ENCODE measurements around the gene C4A.

C4A gene

DNA sequence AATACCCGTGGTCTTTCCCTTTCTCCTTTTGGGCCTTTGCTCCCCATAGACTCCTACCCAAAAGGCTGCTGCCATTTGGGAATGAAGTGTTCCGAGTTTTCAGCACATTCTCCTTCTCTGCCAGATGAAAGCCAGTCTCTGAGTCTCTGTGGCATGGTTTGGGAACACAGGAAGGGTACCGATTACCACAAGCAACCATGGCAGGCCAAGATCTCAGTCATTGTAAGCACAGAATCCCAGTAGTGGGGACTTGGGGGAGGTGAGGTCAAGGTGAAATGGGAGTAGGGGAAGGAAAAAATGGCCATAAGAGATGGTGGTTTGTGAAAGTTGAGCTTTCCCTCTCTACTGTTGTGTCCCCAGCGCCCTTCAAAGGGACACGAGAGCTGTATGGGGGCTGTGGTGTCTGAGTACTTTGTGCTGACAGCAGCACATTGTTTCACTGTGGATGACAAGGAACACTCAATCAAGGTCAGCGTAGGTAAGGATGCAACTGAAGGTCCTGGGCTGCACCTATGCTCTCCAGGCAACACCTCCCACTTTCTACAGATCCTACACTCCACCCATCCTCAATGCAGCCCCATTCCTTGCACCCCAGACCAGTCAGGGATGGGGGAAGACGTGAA lies 31.8 kb upstream of the C4A start:
- ChIA-PET POLR2A (no interaction called here), CTCF (interaction anchor here (1.1 to 5.0 kb wide), 2 partner anchors 10 to 22 kb away, joined by 3 to 35 read pairs; partner anchors contain the start of gene DXO)
- DNase-seq (ENCODE audit: extremely low spot score) = no peak
- TF ChIP-seq, protein P1, sequence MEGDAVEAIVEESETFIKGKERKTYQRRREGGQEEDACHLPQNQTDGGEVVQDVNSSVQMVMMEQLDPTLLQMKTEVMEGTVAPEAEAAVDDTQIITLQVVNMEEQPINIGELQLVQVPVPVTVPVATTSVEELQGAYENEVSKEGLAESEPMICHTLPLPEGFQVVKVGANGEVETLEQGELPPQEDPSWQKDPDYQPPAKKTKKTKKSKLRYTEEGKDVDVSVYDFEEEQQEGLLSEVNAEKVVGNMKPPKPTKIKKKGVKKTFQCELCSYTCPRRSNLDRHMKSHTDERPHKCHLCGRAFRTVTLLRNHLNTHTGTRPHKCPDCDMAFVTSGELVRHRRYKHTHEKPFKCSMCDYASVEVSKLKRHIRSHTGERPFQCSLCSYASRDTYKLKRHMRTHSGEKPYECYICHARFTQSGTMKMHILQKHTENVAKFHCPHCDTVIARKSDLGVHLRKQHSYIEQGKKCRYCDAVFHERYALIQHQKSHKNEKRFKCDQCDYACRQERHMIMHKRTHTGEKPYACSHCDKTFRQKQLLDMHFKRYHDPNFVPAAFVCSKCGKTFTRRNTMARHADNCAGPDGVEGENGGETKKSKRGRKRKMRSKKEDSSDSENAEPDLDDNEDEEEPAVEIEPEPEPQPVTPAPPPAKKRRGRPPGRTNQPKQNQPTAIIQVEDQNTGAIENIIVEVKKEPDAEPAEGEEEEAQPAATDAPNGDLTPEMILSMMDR (IDR thresholded peaks at IDR 0.05; ENCODE audit: control extremely low read depth, extremely low read depth, low read depth, missing control alignments) = no peak

DNA sequence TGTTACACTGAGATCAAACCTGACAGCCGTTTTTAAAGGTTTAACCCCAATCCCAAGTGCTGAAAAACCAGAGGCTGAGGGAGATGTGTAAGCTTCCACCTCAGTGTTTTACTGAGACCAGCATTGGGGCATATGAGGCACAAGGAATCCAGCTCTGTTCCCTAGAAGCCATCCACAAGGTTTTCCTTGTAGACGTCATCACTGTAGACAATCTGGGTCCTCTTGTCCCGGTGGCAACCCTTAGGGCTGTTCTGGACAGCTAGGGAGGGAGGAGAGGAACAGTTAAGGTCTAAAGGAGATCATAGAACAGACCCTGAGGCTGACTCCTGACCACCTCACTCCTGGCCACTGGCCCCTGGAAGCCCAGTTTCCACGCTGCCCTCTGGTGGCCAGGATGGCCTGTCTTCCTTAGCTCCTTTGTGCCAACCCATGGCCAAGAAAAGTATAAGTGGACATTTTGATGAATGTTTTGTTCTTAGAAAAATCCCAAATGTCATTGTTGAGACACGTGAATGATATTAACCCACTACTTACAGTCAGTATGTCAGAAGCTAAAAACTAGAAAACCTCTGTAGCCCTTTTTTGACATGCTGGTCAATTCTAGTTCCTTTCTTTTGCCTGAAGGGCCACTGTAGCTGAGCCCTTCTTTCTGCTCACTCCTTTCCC lies 29.6 kb upstream of the C4A start:
- DNase-seq (ENCODE audit: extremely low spot score) = peak; percentile 46
- TF ChIP-seq, protein P1 (IDR thresholded peaks at IDR 0.05; ENCODE audit: control extremely low read depth, extremely low read depth, low read depth, missing control alignments) = peak; percentile 70
- ChIA-PET POLR2A (interaction anchor here (0.6 kb wide), 1 partner anchor 138 kb away, joined by 5 read pairs; no protein-coding TSS in a partner anchor), CTCF (interaction anchor here (0.6 to 5.0 kb wide), 30 partner anchors 9 to 409 kb away, joined by 3 to 35 read pairs (median 4); partner anchors contain the start of genes DXO, LY6G5C and LY6G6F)

DNA sequence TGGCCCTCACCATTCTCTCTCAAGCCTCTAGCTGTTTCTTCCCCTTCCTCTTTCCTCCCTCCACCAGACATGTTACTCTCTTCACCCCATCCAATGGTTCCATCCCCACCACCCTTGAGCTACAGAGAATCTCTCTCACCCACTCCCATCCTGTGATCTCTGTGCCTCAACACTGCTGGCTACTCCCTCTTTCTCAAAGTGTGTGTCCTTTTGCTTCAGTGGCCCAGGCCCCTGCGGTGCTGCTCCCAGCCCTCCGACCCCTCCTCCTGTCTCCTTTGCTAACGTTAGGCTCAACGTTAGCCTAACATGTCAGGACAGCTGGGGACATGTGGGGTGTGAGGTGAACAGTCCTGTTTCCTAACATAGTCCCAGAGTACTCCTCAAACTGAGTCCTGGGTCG lies 29.0 kb upstream of the C4A start:
- TF ChIP-seq, protein P1 (IDR thresholded peaks at IDR 0.05; ENCODE audit: control extremely low read depth, extremely low read depth, low read depth, missing control alignments) = no peak
- ChIA-PET CTCF (interaction anchor here (0.8 to 5.0 kb wide), 25 partner anchors 9 to 409 kb away, joined by 3 to 35 read pairs (median 4); partner anchors contain the start of genes DXO and LY6G5C), POLR2A (interaction anchor here (0.6 kb wide), 1 partner anchor 138 kb away, joined by 5 read pairs; no protein-coding TSS in a partner anchor)
- DNase-seq (ENCODE audit: extremely low spot score) = no peak

DNA sequence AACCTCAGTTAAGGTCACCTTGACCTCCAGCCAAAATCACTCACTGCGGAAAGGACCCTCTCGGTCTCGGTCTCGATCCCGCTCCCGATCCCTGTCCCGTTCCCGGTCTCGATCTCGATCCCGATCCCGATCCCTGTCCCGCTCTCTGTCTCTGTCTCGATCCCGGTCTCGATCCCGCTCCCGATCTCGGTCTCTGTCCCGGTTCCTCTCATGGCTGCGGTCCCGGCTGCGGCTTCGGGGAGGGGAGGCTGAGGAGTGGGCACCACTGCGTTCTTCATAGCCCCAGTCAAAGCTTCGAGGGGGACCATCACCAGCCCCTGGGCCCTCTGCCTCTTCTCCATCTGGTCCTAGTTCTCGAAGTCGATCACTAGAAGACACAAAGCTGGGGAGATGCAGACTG lies 27.3 kb upstream of the C4A start:
- TF ChIP-seq, protein P1 (IDR thresholded peaks at IDR 0.05; ENCODE audit: control extremely low read depth, extremely low read depth, low read depth, missing control alignments) = no peak
- POLR2A ChIA-PET = no interaction called here
- DNase-seq (ENCODE audit: extremely low spot score) = no peak
- CTCF ChIA-PET = interaction anchor here (5.0 kb wide), 1 partner anchor 14 kb away, joined by 35 read pairs; no protein-coding TSS in a partner anchor

DNA sequence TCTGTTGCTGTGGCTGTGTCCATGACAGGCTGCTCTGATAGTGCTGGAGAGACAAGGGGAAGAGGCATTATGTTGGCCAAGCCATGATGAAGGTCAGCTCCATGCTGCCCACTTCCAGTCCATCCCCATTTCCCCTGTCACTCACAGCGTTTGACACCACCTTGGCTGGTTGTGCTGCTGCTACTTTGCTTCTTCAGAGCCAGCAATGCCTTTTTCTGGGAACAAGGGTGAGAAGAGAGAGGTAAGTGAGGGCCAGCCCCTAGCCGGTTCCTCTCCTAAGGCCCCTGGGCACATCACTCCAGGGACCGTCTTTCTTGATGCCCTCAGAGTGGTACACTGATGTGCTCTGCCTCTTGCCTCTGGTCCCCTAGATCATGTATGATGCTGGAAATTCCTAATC lies 25.1 kb upstream of the C4A start:
- TF ChIP-seq, protein P1 (IDR thresholded peaks at IDR 0.05; ENCODE audit: control extremely low read depth, extremely low read depth, low read depth, missing control alignments) = no peak
- POLR2A ChIA-PET = no interaction called here
- no peak for DNase-seq (ENCODE audit: extremely low spot score)
- CTCF ChIA-PET = interaction anchor here (1.2 to 2.5 kb wide), 2 partner anchors 16 to 161 kb away, joined by 3 to 8 read pairs; no protein-coding TSS in a partner anchor

DNA sequence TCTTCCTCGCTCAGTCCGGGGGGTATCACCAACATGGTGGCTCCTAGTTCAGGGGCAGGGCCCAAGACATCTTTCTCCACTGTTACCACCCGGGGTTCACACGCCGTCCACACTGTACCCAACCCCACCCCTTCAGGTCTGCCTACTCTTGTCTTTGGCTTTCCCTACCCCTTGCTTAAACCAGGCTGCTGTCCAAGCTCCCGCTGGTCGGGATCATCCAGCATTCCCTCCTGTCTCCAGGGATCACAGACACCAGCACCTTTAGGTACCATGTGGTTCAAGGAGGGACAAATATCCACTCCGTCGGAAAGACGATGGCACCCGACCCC lies 23.5 kb upstream of the C4A start:
- CTCF ChIA-PET = interaction anchor here (1.1 to 2.5 kb wide), 5 partner anchors 8 to 160 kb away, joined by 3 to 8 read pairs (median 5); partner anchors contain the start of gene CFB
- POLR2A ChIA-PET = interaction anchor here (2.4 kb wide), 1 partner anchor 13 kb away, joined by 15 read pairs; the partner anchor contains the start of gene DXO
- no peak for DNase-seq (ENCODE audit: extremely low spot score)
- TF ChIP-seq, protein P1 (IDR thresholded peaks at IDR 0.05; ENCODE audit: control extremely low read depth, extremely low read depth, low read depth, missing control alignments) = no peak
